H1 (cell line): ENCODE measurements around the gene NRXN2.

ENCODE experiments used
- CEBPB ChIP-seq: IDR thresholded peaks from 2 replicates; pipeline ENCODE4 v1.6.1; 2012; ENCODE audit warnings: low read depth, low read length
- CTCF ChIP-seq, 3 experiments: IDR thresholded peaks; 1 replicate in 2 of 3; 2 replicates in 1 of 3; pipeline versions ENCODE4 v1.5.1 to v1.6.1; 2011; ENCODE audit warnings: low read length in 3 of 3, mild to moderate bottlenecking in 3 of 3, inconsistent platforms in 2 of 3, low read depth in 1 of 3, moderate library complexity in 1 of 3; ENCODE audit not compliant: insufficient read depth in 1 of 3; ENCODE audit errors: control extremely low read depth in 1 of 3
- MAX ChIP-seq: IDR thresholded peaks from 2 replicates; pipeline ENCODE4 v1.6.1; 2012; ENCODE audit warnings: inconsistent platforms
- POLR2A ChIP-seq, 2 experiments: IDR thresholded peaks; 1 replicate in 1 of 2; 2 replicates in 1 of 2; pipeline ENCODE4 v1.6.1; 2011; ENCODE audit warnings: low read depth in 2 of 2, low read length in 2 of 2, mild to moderate bottlenecking in 2 of 2; ENCODE audit errors: control extremely low read depth in 1 of 2
- RAD21 ChIP-seq, 2 experiments: IDR thresholded peaks in 1 of 2; conservative IDR thresholded peaks in 1 of 2; 2 replicates each; pipeline ENCODE4 v1.6.1; 2011; ENCODE audit warnings: low read depth in 2 of 2, low read length in 2 of 2, improper control_type of control experiment in 1 of 2, inconsistent platforms in 1 of 2, mild to moderate bottlenecking in 1 of 2, moderate library complexity in 1 of 2
- RFX5 ChIP-seq: IDR thresholded peaks from 2 replicates; pipeline ENCODE4 v1.6.1; 2011; ENCODE audit warnings: low read depth, low read length, improper control_type of control experiment, borderline replicate concordance
- SIN3A ChIP-seq, 2 experiments: IDR thresholded peaks in 1 of 2; conservative IDR thresholded peaks in 1 of 2; 2 replicates each; pipeline ENCODE4 v1.6.1; 2011 to 2012; ENCODE audit warnings: low read length in 2 of 2, improper control_type of control experiment in 1 of 2, low read depth in 1 of 2, mild to moderate bottlenecking in 1 of 2
- SIX5 ChIP-seq: IDR thresholded peaks from 2 replicates; pipeline ENCODE4 v1.6.1; 2011; ENCODE audit warnings: mild to moderate bottlenecking, low read depth, low read length
- TAF1 ChIP-seq: IDR thresholded peaks from 2 replicates; pipeline ENCODE4 v1.6.1; 2011; ENCODE audit warnings: mild to moderate bottlenecking, low read depth, low read length
- USF2 ChIP-seq: IDR thresholded peaks from 2 replicates; pipeline ENCODE4 v1.6.1; 2011; ENCODE audit warnings: low read length, improper control_type of control experiment
- YY1 ChIP-seq: IDR thresholded peaks from 2 replicates; pipeline ENCODE4 v1.6.1; 2011; ENCODE audit warnings: low read depth, mild to moderate bottlenecking, low read length
- ZNF274 ChIP-seq: IDR thresholded peaks from 2 replicates; pipeline ENCODE4 v1.7.0; 2012; ENCODE audit warnings: low read length, borderline replicate concordance; ENCODE audit errors: extremely low read depth

GRCh38 chr11:64660706-64661105 is 62.3 kb downstream of the NRXN2 start:
- no peak for TF ChIP-seq ZNF274
- TF ChIP-seq CEBPB = no peak
- no peak for TF ChIP-seq CTCF (IDR thresholded peaks at IDR 0.05; ENCODE audit: control extremely low read depth in 1 of 3, insufficient read depth in 1 of 3, low read depth in 1 of 3, low read length in 3 of 3)
- no peak for TF ChIP-seq POLR2A (IDR thresholded peaks at IDR 0.05; ENCODE audit: control extremely low read depth in 1 of 2, low read depth in 2 of 2, low read length in 2 of 2)
- no peak for TF ChIP-seq YY1
- TF ChIP-seq SIX5 = no peak
- TF ChIP-seq TAF1 = no peak
- no peak for TF ChIP-seq SIN3A (conservative IDR thresholded peaks at IDR 0.05 in 1 of 2, IDR thresholded peaks at IDR 0.05 in 1 of 2; ENCODE audit: low read depth in 1 of 2, low read length in 2 of 2)
- TF ChIP-seq RFX5 = no peak
- TF ChIP-seq RAD21 (IDR thresholded peaks at IDR 0.05 in 1 of 2, conservative IDR thresholded peaks at IDR 0.05 in 1 of 2; ENCODE audit: low read depth in 2 of 2, low read length in 2 of 2) = no peak
- no peak for TF ChIP-seq USF2
- no peak for TF ChIP-seq MAX
